ENCODE data around the gene GSTA4. TPM values are rescaled to one million over a fixed set of nuclear protein-coding genes. Genes with fewer than 3 reads are reported as not detected.

Gene GSTA4
- total and polyA plus RNA-seq, 2 of the 13 experiments (the other 11 are each of a cell fraction or from before 2014, with no cell fraction given), result 34.1 to 53.6 TPM

GRCh38 chr6:52994839-52995088 lies 320 bp downstream of the GSTA4 start (continued):
- no peak for TF ChIP-seq SKIL (CRISPR knock-in tag; IDR thresholded peaks at IDR 0.05; ENCODE audit: borderline replicate concordance)
- no peak for TF ChIP-seq SP2 (CRISPR knock-in tag; IDR thresholded peaks at IDR 0.05)
- TF ChIP-seq ZKSCAN1 (IDR thresholded peaks at IDR 0.05; ENCODE audit: low read length), result 0 out of 2 replicates have a peak, but pooled peaks have one; percentile 6
- TF ChIP-seq ZNF382 (CRISPR knock-in tag; IDR thresholded peaks at IDR 0.05; ENCODE audit: borderline replicate concordance), result no peak
- TF ChIP-seq PRDM15 (CRISPR knock-in tag; IDR thresholded peaks at IDR 0.05), result no peak
- TF ChIP-seq ZFX (CRISPR knock-in tag; IDR thresholded peaks at IDR 0.05; ENCODE audit: low read depth), result no peak
- peak; percentile 15; the same call in 1 of the 2 replicates for TF ChIP-seq MXD3 (CRISPR knock-in tag; IDR thresholded peaks at IDR 0.05)
- 0 out of 2 replicates have a peak, but pooled peaks have one; percentile 9 for TF ChIP-seq CBFB (CRISPR knock-in tag; IDR thresholded peaks at IDR 0.05)
- TF ChIP-seq ZNF432 (CRISPR knock-in tag; IDR thresholded peaks at IDR 0.05; ENCODE audit: borderline replicate concordance), result no peak
- no peak for TF ChIP-seq ZNF546 (CRISPR knock-in tag; conservative IDR thresholded peaks at IDR 0.05)
- TF ChIP-seq GATA4 (IDR thresholded peaks at IDR 0.05; ENCODE audit: borderline replicate concordance, low read depth), result no peak
- no peak for TF ChIP-seq ZBTB33 (CRISPR knock-in tag; IDR thresholded peaks at IDR 0.05)
- no peak for TF ChIP-seq FOXM1 (CRISPR knock-in tag; IDR thresholded peaks at IDR 0.05)
- no peak; the same call in 1 of the 2 replicates for TF ChIP-seq SALL1 (CRISPR knock-in tag; IDR thresholded peaks at IDR 0.05)
- 0 out of 2 replicates have a peak, but pooled peaks have one; percentile 47 for TF ChIP-seq AFF4 (CRISPR knock-in tag; IDR thresholded peaks at IDR 0.05)
- TF ChIP-seq PHF8 (CRISPR knock-in tag; IDR thresholded peaks at IDR 0.05), result peak; percentile 85; the same call in 1 of the 2 replicates
- TF ChIP-seq ZSCAN21 (CRISPR knock-in tag; IDR thresholded peaks at IDR 0.05; ENCODE audit: borderline replicate concordance), result peak; percentile 45; the same call in 1 of the 2 replicates
- TF ChIP-seq ZNF550 (CRISPR knock-in tag; IDR thresholded peaks at IDR 0.05; ENCODE audit: borderline replicate concordance), result 0 out of 2 replicates have a peak, but pooled peaks have one; percentile 65
